GM21360 (cell line): ENCODE measurements around the gene SPEF1.

ENCODE experiments used
- ATAC-seq: cut with Tn5 transposase; IDR thresholded peaks from one replicate; pipeline ENCODE4 v1.9.1; 2021; ENCODE audit warnings: mild to moderate bottlenecking, moderate library complexity; ENCODE audit not compliant: unreplicated experiment

SPEF1 gene

GRCh38 chr20:3751305-3751674 is 30.0 kb downstream of the SPEF1 start:
- no peak for ATAC-seq

- no peak for ATAC-seq
These were observed 31.3 kb downstream of the SPEF1 start for GRCh38 chr20:3749689-3750531.

DNA sequence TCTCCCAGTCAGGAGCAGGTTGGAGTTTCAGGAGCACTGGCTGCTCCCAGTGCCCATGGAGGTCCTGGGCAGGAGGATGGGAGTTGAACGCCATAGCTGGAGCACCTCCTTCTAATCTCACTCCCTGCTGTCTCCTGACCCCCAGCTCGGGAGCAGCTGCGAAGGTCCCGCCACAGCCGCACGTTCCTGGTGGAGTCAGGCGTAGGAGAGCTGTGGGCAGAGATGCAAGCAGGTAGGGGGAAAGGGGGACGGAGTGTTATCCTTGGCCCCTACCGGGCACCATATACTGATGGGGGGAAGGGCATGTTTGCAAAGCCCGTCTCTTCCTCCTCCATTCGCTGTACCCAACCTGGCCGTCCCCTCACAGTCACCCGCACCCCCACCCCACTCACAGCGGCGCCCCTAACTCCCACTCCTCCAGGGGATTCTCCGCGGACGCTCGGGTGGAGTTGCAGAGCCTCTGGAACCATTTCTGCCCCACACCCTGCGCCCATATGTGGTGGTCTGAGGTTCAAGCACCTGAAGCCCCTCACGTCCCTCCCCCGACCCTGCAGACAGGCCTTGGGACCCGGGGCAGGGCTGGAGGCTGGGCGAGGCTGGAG is 32.1 kb downstream of the SPEF1 start:
- ATAC-seq, result no peak

GRCh38 chr20:3748073-3748472 is 33.2 kb downstream of the SPEF1 start:
- no peak for ATAC-seq

DNA sequence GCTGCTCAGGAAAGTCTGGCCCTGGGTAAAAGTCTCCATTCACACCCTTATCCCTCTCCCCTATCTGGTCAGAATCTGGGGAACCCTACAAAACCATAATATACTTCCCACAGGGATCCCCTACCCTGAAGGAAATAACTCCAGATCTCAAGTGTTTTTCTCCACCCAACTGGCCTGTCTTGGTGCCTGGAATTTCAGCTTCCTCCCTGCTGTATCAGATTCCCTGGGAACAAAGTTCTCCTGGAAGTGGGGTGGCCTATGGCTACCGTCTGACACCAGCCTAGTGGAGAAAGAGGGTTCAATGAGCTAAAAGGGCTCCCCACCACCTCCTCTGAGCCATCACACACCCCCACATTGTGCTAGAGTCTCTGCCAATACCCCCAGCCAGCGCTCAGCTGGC is 33.8 kb downstream of the SPEF1 start:
- ATAC-seq, result no peak

DNA sequence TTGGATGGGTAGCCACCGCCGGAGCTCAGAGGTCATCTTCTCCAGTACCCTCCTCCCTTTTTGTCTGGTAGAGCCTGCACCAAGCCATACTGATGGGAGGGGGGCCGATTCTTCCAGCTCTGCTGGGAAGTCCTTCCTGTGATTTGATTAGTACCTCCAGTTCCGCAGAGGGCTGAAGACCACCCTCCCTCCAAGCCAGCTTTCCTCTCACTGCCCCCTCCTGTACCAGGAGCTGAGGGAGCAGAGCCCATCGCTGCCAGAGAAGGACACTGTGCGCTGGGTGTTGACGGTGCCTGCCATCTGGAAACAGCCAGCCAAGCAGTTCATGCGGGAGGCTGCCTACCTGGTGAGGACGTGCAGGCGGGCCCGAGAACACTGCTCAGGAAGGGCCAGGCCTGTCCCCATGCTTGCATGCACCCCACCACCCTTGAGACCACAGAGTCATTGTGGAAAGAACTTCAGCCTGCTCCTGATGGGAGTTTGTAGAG is 35.5 kb downstream of the SPEF1 start:
- no peak for ATAC-seq

DNA sequence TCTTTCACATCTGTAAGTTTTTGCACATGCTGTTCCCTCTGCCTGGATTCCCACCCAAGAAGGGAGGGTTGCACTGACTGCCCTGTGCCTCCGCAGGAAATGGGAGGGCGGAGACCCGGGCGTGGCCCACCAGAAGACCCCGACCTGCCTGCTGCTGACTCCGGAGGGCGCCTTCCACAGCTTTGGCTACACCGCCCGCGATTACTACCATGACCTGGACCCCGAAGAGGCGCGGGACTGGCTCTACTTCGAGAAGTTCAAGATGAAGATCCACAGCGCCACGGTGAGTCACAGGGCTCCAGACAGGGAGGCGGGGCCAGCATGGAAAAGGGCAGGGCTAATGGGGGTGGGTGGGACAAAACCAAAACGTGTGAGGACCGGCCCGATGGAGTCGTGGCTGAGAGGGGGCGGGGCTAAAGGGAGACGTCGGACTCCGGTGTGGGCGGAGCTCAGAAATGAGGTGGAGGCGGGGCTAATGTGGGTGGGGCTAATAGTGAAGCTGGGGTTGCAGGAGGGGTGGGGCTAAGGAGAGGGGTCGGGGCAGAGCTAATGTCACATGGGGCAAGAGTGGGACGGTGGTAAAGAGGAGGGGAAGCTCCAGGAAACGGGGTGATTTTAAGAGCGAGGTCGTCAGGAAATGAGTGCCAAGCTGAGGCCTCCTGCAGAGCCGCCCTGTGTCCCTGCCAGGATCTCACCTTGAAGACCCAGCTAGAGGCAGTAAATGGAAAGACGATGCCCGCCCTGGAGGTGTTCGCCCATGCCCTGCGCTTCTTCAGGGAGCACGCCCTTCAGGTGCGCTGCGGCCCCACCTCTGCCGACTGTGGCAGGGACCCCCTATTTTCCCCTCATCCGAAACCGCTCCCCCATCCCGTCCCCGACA is 36.2 kb downstream of the SPEF1 start:
- peak; percentile 48 for ATAC-seq

- no peak for ATAC-seq
These were observed 37.2 kb downstream of the SPEF1 start for GRCh38 chr20:3744037-3744436.

DNA sequence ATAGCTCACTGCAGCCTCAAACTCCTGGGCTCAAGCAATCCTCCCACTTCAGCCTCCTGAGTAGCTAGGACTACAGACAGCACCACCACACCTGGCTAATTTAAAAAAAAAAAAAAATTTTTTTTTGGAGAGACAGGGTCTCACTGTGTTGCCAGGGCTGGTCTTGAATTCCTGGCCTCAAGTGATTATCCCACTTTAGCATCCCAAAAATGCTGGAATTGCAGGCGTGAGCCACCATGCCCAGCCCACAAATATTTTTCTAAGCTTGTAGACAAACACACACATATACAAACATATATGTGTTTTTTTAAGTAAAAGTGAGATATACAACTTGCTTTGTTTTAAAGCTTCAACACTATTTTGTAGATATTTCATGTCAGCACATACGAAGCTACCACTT is 38.0 kb downstream of the SPEF1 start:
- no peak for ATAC-seq

GRCh38 chr20:3741836-3742458 is 39.3 kb downstream of the SPEF1 start:
- no peak for ATAC-seq

DNA sequence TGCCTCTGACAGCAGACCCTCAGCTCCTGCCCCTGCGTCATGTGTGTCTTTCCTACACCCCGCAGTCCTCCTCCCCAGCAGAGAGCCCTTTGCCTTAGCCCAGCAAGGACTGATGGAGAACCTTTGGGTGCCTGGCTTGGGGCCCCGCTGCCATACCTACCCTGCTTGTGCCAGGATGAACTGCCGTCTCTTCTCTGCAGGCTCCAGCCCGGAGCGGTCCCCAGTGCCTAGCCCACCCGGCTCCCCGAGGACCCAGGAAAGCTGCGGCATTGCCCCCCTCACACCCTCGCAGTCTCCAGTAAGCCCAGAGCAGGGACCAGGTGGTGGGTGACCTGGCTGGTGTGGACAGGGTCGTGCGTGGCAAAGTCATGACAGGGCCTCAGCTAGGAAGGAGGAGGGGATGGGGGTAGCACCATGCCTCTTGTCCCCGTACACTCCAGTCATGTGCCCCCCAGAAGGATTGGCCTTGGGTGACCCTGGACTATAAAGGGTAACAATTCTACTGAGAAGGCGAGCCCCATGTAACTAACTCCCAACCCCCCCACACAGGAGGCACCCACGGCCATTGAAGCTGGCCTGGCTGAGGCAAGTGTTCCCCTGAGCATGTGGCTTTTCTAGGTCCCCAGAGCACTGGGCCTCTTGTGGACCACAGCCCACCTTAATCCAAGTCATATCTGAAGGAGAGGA is 40.5 kb downstream of the SPEF1 start:
- ATAC-seq, result no peak

DNA sequence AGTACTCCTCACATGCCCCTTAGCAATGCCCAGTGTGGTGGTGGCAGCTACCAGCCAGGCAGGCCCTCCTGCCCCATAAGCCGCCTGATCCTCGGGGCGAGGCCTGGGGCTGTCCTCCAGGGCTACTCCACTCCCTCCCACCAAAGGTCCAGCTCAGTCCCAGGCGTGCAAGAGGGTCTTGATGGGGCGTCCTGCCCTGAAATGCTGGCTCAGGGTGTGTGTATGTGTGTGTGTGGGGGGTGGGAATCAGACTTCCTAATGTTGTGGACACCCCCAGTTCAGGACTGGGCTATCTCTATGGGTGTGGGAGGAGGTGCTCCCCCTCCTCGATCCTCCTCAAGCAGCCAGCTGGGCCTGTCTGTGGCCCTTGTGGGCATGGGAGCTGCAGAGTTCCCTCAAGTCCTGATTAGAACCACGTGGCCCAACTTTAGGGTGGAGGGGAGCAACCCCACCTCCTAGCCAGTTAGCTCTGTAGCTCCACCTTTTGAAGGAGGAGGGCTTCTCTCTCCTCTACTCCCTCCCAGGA is 41.3 kb downstream of the SPEF1 start:
- ATAC-seq, result no peak

DNA sequence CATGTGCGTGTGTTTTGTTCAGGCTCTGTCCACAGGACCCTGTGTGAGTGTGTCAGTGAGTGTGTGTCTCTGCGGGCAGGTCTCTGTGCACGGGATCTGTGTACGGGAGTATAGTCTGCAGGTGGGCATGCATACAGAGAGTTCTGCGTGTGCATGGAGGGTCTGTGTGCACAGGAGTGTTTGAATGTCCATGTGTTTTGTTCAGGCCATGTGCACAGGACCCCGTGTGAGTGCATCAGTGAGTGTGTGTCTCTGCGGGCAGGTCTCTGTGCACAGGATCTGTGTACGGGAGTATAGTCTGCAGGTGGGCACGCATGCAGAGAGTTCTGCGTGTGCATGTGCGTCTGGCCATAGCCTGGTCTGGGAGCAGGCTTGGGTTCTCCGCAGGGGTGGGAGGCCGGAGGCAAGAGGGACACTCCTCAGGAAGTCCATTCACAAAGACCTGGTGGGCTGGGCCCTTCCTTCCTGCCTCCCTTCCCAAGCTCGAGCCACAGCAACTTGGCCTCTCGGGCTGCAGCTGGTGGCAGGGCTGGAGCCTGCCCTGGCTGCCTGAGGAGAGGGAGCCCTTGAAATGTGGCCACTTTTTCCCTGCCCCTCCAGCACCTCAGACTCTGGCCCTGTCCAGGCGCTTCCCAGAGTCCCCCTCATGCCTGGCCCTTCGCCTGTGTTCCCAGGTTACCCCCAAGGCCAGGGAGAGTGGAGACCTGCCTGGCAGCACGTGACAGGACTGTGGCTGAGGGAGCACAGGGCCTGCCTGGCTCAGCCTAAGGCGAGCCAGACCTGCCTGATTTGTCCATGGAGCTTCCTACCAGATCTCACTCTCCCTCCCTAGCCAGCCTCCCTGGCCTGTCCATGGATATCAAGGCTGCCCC is 42.0 kb downstream of the SPEF1 start:
- no peak for ATAC-seq

DNA sequence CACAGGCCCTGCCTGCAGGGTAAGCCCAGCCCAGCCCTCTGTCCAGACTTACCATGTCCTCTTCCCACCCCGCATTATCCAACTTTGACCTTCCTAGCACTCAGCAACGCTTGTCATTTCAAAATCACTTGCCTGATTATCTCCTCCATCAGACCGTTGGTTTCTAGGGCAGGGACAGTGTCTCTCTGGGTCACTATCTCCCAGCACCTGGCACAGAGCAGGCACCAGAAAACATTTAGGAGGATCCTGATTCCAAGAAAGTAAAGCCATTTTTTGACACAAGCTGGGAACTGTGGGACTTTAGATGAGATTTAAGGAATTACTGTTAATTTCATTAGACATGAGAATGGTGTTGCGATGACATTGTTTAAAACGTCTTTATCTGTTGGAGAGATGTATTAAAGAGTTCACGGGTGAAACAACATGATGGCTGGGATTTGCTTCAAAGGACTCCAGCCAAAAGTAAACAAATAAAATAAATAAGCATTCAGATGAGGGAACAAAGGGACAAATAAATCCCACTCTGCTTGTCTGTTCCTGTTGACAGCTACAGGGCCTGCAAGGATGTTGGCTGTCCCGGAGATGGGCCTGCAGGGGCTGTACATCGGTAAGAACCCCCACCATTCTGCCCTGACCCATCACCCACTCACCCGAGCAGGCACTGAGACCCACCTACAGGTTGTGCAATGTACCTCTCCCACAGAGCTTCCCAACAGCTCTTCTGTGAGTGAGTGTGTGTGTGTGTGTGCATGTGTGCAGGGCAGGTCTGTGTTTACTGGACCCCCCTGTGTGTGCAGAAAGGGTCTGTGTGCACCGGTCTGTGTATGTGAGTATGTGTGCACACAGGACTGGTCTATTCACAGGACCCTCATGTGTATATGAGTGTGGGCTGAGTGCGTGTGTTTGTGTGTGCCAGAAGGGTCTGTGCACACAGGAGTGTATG is 42.9 kb downstream of the SPEF1 start:
- no peak for ATAC-seq

DNA sequence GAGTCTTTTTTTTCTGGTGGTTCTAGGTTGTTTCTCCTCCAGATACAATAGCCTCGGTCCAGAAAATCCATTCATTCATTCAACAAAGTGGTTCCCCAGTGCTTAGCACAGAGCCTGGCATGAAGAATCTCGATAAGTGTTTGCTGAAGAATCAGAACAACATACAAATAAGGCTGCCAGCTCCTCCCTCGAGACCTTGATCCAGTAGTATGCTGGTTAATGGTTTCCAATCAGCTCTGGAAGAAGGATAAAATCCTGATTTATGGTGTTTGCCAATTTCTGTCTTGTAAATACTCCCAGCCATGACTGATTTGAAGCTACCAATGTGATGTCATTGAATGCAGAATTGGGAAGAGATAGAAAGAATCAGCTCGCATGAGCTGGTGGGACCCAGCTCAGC is 45.5 kb downstream of the SPEF1 start:
- ATAC-seq, result no peak

DNA sequence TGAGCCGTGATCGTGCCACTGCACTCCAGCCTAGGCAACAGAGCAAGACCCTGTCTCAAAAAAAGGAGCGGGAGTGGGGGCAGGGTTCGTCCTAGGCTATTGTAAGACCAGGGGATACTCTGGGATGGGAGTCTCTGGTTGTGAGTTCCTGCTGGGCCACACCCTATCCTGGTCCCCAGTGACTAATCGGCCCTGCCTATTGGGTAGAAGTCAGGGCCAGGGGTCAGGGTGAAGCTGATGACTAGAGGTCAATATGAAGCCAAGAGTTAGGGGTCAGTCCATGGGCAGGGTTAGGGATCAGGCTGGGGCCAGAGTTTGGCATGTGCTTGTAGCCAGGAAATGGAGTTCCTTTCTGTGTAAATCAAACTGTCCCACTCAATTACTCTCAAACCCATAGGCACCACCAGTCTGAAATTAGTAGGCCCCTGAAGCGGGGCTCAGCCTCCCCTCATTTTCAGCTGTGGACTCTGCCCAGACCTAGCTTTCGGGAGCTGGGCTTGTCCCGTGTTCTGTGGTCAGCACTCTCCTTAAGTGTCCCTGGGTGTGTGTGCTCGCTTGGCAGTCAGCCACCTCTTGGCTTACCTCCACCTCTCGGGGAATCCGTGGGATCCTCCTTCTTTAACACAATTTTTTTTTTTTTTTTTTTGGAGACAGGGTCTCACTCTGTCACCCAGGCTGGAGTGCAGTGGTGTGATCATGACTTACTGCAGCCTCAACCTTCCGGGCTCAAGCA is 47.0 kb downstream of the SPEF1 start:
- no peak for ATAC-seq
